ENCODE data around the gene DYNC1I1. TPM values are rescaled to one million over a fixed set of nuclear protein-coding genes. Genes with fewer than 3 reads are reported as not detected.

DYNC1I1 gene
- total RNA-seq, 1 experiment from 2014 or later, result not detected

GRCh38 chr7:96144260-96144526 lies 371.8 kb downstream of the DYNC1I1 start:
- Mint-ChIP-seq H3K27ac (ENCODE audit: low read depth, unreplicated experiment) (no peak overlapping the region), H3K4me3 (ENCODE audit: unreplicated experiment) (no peak overlapping the region), H3K27me3 (ENCODE audit: insufficient read depth, unreplicated experiment) (no peaks in the 10 kb centered on the region), H3K9me3 (ENCODE audit: unreplicated experiment) (no peaks in the 10 kb centered on the region), H3K4me1 (ENCODE audit: insufficient read depth, unreplicated experiment) (no peaks in the 10 kb centered on the region), H3K36me3 (ENCODE audit: insufficient read depth, unreplicated experiment) (peaks cover 64% of the 10 kb centered on the region)
- intact Hi-C loops (cut with micrococcal nuclease), result no loop called here
- BruUV-seq (replicated peaks), result no TSS peak
- ChIA-PET CTCF (no interaction called here), POLR2A (no interaction called here)
- TF ChIP-seq, protein P1, sequence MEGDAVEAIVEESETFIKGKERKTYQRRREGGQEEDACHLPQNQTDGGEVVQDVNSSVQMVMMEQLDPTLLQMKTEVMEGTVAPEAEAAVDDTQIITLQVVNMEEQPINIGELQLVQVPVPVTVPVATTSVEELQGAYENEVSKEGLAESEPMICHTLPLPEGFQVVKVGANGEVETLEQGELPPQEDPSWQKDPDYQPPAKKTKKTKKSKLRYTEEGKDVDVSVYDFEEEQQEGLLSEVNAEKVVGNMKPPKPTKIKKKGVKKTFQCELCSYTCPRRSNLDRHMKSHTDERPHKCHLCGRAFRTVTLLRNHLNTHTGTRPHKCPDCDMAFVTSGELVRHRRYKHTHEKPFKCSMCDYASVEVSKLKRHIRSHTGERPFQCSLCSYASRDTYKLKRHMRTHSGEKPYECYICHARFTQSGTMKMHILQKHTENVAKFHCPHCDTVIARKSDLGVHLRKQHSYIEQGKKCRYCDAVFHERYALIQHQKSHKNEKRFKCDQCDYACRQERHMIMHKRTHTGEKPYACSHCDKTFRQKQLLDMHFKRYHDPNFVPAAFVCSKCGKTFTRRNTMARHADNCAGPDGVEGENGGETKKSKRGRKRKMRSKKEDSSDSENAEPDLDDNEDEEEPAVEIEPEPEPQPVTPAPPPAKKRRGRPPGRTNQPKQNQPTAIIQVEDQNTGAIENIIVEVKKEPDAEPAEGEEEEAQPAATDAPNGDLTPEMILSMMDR (IDR thresholded peaks at IDR 0.05; ENCODE audit: unreplicated experiment), result no peak
- no peak for DNase-seq (ENCODE audit: unreplicated experiment)

Other genes with a start within 250 kb of the DYNC1I1 start
- gene PDK4, start 176.0 kb upstream of the DYNC1I1 start, total RNA-seq (2022), result 1.2 and 1.3 TPM in 2 replicates

All from MCF 10A (cell line).